Measurements from ENCODE around the gene TMEM184A.

The TMEM184A gene

DNA sequence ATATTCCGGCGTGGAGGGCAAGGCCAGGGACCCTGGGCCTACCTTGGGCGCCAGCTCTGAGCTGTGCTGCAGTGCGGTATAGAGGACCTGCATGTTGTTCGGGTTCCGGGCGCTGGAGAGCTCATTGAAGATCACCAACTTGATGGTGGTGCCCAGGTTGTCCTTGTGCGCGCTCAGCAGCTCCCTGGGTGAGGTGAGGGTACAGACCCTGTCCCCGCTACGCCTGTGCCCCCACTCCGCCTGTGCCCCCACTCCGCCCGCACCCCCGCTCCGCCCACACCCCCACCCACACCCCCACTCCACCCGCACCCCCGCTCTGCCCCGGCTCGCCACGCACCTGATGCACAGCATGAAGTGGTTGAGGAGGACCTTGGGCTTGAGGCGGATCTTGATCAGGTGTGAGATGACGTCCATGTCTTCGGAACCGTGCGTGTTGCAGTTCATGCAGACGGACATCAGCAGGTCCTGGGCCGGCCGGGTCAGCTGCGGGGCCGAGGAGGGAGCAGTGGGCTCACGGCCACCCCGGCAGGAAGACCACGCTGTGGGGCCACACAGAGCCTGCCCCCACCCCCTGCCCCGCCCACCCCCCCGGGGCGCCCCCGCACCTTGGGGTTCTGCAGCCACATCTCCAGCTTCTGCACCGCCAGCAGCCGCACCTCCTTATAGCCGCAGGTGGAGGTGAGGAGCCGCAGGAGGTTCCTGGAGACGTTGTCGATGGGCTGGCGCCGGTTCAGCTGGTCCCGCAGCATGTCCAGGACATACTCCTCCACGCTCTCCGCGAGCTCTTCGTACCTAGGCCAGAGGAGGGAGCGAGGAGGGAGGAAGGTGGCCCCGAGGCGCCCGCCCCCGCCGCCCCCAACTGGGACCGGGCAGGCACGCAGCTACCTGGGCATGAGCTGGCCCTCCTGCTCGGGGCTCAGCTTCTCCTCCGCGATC is 57.4 kb downstream of the TMEM184A start:
- DNase-seq (ENCODE audit: low read depth in 2 of 2) = no peak
- no peak overlapping the region for H3K4me3 ChIP-seq (replicated peaks in 1 of 2; ENCODE audit: low read depth in 2 of 2, low read length in 2 of 2)
- TF ChIP-seq, protein P1, sequence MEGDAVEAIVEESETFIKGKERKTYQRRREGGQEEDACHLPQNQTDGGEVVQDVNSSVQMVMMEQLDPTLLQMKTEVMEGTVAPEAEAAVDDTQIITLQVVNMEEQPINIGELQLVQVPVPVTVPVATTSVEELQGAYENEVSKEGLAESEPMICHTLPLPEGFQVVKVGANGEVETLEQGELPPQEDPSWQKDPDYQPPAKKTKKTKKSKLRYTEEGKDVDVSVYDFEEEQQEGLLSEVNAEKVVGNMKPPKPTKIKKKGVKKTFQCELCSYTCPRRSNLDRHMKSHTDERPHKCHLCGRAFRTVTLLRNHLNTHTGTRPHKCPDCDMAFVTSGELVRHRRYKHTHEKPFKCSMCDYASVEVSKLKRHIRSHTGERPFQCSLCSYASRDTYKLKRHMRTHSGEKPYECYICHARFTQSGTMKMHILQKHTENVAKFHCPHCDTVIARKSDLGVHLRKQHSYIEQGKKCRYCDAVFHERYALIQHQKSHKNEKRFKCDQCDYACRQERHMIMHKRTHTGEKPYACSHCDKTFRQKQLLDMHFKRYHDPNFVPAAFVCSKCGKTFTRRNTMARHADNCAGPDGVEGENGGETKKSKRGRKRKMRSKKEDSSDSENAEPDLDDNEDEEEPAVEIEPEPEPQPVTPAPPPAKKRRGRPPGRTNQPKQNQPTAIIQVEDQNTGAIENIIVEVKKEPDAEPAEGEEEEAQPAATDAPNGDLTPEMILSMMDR (IDR thresholded peaks at IDR 0.05; ENCODE audit: low read depth, low read length) = no peak

DNA sequence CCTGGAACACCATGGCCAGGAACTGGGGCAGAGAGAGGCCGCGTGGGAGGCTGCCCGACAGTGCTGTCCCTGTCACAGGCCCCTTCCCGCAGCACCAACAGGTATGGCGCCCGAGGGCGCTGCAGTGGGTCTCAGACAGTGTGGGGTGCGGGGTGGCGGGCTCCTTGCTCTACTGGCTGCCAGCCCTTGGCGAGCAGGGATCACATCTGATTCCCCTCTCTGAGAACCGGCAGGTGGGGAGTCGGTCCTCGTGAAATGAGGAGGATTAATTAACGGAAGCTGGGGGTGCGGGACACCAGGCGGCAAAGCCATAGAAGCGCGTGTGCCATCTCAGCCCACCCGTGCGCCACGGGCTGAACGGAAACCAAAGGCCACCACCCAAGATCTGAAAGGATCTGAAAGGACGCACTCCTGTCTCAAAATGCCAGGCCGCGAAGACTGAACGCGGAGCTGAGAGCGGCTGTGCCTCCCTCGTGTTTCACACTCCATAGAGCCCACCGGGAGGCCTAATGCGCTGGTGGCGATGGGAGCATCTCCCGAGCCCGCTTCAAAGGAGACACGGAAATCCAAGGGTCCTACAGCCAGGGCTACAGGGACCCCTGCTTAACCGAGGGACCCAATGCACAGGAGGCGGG is 58.6 kb downstream of the TMEM184A start:
- no peak overlapping the region for H3K4me3 ChIP-seq (replicated peaks in 1 of 2; ENCODE audit: low read depth in 2 of 2, low read length in 2 of 2)
- TF ChIP-seq, protein P1 (IDR thresholded peaks at IDR 0.05; ENCODE audit: low read depth, low read length) = no peak
- no peak for DNase-seq (ENCODE audit: low read depth in 2 of 2)

DNA sequence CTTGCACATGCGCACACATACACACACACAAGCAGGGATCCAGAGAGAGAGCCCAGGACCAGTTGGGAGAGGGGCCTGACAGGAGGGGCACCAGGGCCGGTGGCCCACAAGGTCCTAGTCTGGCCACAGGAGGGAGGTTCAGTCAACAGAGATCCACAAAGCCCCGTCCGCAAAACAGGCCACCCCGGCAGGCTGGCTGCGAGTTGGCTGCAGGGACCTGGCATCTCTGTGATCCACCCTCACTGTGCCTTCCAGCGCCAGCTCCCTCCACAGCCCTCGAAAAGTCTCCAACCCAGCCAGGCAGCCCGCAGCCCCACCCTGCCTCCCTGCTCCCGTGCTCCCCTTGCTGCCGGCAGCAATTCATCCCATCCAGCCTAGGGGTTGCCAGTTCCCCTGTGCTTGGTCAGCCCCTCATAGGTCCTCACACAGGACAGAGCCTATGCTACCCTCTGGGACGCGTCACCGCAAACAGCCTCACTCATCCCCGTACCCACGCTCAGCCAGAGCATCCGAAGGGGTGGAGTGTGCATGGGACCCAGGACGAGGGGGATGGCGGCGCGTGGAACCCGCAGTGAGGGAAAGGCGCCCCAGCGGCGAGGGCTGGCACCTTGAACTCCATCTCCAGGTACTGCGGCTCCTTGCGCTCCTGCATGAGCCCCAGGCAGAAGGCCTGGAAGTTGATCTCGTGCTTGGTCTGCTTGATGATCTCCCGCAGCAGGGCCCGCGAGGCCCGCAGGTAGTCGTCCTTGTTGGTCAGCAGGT is 59.3 kb downstream of the TMEM184A start:
- no peak overlapping the region for H3K4me3 ChIP-seq (replicated peaks in 1 of 2; ENCODE audit: low read depth in 2 of 2, low read length in 2 of 2)
- no peak for DNase-seq (ENCODE audit: low read depth in 2 of 2)
- TF ChIP-seq, protein P1 (IDR thresholded peaks at IDR 0.05; ENCODE audit: low read depth, low read length) = no peak

DNA sequence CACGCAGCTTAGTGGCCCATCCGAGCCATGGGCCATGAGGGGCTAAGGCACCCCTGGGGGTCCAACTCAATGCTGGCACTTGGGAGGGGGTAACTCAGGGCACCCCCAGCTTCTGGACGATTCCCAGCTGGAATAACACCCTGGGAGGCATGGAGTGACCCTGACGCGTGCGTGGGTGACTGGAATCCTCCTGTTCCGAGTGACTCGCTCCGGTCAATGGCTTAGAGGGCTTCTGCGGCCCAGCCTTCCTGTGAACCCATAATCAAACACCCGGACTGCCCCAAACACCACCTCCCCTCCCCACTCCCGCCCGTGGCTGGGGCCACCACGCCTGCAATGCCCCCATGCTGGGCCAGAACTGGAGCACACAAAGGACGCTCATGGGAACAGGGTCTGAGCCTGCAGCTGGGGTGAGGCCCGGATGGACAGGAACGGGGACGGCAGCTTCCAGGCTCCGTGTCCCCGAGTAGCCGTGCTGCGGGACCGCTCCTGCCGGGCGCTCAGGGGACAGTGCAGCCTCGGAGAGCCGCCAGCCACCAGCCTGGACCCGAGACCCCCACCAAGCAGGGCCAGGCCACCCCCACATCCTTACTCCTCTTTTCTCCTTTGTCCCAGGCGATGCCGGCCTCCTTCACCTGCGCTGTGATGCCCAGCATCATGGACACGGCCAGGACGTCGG is 60.3 kb downstream of the TMEM184A start:
- TF ChIP-seq, protein P1 (IDR thresholded peaks at IDR 0.05; ENCODE audit: low read depth, low read length) = no peak
- no peak for DNase-seq (ENCODE audit: low read depth in 2 of 2)
- no peak overlapping the region for H3K4me3 ChIP-seq (replicated peaks in 1 of 2; ENCODE audit: low read depth in 2 of 2, low read length in 2 of 2)

DNA sequence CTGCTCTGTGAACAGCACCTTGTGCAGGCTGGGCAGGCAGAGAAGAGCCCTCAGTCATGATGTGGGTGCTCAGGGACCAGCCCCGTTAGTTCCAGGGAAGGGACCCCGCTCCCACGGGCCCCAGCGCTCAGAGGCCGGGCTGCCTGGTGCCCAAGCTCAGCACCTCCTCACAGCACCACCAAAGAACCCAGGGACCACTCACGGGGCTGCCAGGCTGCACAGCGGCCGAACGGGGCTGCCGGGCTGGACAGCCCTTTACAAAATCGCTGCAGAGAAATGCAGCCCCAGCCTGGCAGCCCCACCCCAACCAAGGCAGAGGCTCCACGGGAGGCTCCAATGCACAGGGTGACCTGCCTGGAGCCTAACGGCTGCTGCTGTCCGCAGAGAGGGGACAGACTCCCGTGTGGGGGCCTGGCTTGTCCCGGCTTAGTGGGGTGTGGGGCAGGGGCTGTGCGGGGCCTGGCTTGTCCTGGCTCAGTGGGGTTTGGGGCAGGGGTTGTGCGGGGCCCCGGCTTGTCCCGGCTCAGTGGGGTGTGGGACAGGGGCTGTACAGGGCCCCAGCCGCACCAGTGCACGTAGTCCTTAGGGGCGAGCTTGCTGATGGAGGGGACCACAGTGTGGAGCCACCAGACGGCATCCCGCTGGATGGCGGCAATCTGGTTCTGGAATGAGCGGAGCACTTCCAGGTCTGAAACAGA is 61.0 kb downstream of the TMEM184A start:
- H3K4me3 ChIP-seq (replicated peaks in 1 of 2; ENCODE audit: low read depth in 2 of 2, low read length in 2 of 2) = no peak overlapping the region
- TF ChIP-seq, protein P1 (IDR thresholded peaks at IDR 0.05; ENCODE audit: low read depth, low read length) = no peak
- DNase-seq (ENCODE audit: low read depth in 2 of 2) = no peak

DNA sequence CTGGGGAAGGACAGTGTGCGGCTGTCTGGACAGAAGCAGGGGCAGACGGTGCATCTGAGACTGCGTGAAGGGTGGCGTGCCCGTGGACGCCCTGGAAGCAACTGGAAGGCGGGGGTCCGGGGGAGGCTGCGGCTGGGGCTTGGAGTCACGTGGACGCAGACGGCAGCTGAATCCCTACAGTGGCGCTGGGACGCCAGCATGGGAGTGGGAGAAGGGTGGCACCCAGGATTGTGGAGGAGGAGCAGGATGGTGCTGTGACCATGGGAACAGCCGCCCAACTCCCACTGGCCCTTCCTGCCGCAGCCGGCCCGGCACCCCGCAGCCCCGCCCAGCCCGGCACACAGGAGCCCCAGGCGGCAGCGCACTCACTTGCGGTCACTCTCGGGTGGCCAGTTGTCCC is 61.6 kb downstream of the TMEM184A start:
- DNase-seq (ENCODE audit: low read depth in 2 of 2) = no peak
- H3K4me3 ChIP-seq (replicated peaks in 1 of 2; ENCODE audit: low read depth in 2 of 2, low read length in 2 of 2) = no peak overlapping the region
- TF ChIP-seq, protein P1 (IDR thresholded peaks at IDR 0.05; ENCODE audit: low read depth, low read length) = no peak

Data from cardiac fibroblast (primary cell).